ENCODE results near the gene HCRTR2.
"Not testable (repeated sequence)": the region's sequence is repeated elsewhere in the genome, so short reads cannot be mapped to it uniquely, and the experiment has no call there.

The HCRTR2 gene

DNA sequence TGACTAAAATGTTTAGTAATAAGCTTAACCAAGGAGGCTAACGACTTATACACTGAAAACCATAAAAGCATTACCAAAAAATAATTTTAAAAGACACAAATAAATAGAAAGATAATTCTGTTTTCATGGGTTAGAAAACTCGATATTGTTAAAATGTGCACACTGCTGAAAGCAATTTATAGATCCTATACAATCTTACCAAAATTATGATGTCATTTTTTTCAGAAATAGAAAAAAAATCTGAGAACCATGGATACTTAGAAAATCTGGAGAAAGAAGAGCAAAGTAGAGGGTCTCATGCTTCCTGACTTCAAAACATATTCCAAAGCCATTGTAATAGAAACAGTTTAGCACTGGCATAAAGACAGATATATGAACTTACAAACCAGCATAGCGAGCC is 46.6 kb downstream of the HCRTR2 start:
- FAIRE-seq = no peak

DNA sequence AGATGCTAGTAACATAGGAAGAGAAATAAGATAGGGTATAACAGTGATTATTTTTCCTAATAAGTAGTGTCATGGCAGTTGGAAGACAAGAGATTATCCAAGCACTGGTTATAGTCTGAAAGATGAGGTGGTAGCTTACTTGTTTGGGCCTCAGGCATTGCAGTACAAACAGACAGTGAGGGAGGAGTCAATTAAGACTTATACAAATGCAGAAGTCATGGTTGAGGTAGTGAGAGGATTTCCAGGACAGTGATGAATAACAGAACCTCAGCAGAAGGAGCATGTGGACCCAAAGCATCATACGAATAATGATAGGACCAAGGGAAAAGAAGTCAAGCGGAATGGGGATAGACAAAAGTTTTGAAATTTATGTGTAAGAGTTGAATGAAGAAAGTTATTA is 53.5 kb downstream of the HCRTR2 start:
- FAIRE-seq = no peak

DNA sequence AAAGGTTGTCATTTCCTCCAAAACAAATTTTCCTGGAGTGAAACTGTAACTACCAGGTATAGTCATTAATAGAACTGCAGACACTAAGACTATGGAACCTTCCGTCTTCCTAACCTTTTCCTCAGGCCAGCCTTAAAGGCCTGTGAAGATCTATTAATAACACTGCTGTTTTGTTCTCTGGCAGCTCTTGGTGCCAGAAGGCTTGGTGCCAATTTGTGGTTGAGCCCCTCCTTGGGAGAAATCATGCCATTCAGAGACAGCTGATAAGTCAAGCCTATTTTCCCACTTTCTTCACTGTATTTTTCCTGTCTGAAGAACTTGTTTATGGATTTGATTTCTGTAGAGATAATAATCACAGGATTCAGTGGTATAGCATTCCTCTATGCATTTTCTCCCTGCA is 64.8 kb downstream of the HCRTR2 start:
- no peak for FAIRE-seq

DNA sequence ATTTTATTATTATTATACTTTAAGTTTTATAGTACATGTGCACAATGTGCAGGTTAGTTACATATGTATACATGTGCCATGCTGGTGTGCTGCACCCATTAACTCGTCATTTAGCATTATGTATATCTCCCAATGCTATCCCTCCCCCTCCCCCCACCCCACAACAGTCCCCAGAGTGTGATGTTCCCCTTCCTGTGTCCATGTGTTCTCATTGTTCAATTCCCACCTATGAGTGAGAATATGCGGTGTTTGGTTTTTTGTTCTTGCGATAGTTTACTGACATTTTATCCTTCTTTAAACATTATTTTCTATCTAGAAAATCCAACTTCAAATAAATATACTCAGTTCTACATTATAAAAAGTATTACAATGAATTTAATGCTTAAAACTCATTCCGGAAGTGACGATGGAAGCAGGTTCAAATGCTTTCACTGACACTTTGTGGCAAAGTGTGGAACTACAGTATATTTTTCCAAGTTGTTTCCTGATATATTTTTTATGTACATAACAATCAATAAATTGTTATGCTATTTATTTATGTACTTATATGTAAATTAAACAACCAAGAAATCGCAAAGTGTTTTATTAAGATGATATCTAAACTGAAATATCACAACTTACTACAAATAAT is 66.8 kb downstream of the HCRTR2 start:
- peak; percentile 81 for FAIRE-seq

DNA sequence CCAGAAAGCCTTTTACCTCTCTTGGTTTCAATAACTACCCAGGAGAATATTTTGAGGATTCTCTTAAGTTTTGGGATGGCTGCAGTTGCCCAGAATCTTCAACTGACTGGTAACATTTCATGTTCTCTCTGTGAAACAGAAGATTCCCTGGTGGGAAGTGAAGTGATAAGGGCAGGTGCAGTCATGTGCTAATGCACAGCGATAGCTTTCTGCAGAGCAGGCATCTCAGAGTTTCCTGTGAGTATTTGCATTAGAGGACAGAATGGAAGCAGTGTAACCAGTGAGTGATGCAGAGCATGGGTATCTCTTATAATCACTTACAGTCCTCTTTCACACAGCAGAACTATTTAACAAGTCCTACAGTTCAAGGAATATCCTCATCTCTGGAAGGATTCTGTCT is 76.1 kb downstream of the HCRTR2 start:
- FAIRE-seq = no peak

DNA sequence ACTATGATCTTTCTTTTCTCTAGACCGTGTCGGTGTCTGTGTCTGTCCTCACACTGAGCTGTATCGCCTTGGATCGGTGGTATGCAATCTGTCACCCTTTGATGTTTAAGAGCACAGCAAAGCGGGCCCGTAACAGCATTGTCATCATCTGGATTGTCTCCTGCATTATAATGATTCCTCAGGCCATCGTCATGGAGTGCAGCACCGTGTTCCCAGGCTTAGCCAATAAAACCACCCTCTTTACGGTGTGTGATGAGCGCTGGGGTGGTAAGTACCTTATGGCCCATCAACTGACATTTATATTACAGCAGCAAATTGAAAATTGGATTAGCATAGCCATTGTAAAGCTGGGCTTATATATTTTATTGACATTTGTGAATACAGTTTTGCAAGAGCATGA is 80.8 kb downstream of the HCRTR2 start:
- FAIRE-seq = no peak

DNA sequence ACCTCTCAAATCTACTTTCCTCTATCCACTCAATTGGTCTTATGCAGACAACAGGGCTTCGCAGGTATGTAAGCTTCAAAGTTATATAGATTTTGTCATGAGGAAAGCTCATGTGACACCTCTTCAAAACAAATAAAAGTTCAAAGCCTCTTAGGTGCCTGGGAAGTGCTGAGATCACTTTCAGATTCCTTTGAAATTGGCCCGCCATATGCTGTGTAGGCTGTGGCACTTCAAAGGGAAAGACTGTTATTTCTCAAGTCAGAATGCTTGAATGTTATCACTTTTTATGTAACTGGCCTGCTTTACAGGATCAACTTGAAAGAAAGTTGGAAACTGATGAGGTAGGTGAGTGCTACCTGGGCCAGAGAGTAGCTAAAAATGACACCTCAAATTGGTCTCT is 85.9 kb downstream of the HCRTR2 start:
- FAIRE-seq = no peak

DNA sequence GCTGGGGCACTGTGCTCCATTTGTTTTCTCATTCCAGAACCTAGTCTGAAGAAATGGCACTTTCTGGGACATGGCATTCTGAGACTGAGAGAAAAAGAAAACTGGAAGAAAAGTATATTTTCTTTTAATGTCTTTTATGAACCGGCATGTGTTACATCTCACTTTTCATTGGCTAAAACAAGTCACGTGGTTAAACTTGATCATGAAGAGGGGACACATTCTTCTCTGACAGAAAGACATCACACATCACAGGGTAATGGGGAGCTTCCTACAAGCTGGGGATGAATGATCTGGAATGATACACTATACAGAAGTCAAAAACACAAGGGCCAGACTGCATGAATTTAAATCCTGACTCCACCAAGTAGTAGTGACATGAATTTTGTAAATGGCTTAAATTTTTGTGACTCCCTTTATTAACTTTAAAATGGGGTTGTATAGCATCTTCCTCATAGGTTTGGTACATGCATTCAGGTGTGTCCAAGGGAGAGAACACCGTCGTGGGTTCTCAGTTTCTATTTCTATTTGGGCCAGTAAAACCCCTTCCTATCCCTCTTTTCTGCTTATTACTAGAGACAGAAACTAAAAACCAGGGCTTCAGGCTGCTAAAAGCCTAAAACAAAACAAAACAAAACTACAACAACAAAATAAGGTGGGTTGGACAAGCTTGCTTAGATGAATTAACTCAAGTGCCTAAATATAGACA is 91.2 kb downstream of the HCRTR2 start:
- FAIRE-seq = no peak

DNA sequence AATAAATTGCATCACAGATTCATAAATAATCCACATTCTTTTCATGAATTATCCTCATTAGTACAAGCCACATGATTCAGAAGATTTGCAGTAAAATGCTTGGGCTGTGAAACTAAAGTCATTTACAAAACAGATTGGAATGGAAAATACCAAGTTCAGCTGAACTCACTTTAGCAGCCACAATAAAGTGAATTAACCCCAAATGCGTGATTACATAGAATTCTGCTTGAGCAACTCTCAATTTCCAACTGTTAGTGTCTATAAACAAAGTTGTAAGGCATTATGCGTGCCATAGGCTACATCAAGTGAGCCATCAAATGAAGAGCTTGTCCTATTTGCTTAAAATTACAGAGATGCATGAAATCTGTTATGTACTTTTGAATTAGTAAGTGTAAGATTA is 92.6 kb downstream of the HCRTR2 start:
- FAIRE-seq = no peak

DNA sequence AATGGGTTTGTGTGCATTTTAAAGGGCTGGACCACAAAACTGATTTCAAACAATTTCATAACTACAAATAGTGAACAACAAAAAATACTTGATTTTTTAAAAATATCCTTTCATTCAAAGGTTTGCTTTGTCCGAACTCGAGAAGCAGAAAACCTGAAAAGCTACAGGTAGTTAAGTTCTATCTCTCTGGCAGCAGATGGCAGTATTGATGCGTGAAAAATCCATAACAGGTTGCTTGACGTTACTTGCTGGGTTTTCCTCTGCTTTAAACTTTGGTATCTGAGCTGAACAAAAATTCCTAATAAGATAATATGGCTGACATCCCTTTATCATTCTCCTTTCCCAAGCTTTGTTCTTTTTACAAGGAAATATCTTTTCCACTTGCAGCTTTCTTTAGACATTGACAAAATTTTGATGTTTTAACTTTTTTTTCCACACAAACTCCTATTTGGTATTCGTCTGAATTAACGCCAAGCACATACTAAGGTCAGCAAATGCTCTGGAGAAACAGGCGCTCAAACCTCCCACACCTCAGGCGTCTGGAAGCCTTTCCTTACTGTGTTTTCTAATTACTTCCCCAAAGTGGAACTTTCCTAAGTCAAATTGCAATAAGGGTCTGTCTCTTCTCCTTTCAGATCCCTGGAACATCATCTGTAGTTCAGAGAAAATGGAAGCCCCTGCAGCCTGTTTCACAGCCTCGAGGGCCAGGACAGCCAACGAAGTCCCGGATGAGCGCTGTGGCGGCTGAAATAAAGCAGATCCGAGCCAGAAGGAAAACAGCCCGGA is 102.6 kb downstream of the HCRTR2 start:
- peak; percentile 92 for FAIRE-seq

DNA sequence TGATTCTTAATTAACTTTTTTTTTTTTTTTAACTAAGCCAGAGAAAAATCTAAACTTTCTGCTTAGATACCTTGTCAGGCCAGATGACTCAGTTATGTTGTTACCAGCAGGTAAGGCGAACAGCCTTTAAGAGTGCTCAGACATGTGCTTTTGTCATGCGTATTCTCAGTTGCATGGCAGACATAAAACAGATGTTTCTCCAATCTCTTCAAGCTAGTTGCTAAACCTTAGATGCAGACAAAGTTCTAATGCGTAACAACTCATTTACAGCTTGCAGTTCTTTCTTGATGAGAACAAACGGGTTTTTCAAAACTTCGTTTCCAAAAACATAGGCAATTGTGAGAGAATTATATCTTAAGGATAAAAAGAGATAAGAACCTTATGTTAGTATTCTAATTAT is 103.3 kb downstream of the HCRTR2 start:
- FAIRE-seq = no peak

DNA sequence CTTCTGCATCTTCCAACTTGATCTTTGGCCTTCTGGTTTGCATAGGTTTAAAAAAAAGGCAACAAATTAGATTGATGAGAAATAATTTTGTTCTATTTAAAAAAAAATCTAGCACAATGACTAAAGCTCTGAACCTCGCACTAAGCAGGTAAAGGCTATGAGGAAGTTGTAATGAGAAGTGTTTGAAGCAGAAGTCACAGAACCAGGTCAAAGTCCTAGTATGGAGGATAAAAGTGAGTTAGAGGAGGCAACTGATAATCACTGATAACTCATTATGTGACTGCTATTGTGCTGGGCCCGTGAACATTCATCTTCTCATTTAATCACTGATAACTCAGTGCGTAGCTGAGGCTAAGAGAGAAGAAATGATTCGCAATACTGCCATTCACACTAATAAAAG is 106.9 kb downstream of the HCRTR2 start:
- no peak for FAIRE-seq

DNA sequence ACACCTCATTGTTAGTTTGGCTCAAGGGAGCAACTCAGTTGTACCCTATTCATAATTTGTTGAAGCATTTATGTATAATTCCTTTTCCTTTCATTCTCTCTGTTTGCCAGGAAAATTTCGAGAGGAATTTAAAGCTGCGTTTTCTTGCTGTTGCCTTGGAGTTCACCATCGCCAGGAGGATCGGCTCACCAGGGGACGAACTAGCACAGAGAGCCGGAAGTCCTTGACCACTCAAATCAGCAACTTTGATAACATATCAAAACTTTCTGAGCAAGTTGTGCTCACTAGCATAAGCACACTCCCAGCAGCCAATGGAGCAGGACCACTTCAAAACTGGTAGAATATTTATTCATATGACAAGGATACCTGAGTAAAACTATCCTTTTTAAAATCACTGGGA is 107.8 kb downstream of the HCRTR2 start:
- no peak for FAIRE-seq

DNA sequence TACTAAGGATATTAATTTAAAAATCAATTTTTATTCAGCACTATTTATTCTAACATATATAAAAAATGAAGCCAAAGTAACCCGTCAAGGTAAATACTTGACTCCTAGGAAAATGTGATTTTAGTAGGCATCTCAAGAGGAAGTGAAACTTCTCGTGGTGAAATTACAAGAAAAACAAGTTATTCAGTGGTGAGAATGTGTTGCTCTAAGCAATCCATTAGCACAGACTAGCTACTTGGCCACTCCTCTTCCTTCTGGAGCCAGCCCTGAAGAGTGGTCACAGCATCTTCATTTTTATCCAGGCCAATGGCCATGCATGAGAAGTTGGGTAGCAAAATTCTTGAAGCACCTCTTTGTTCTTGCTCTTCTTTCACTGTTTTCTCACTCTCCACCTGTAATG is 112.5 kb downstream of the HCRTR2 start:
- no peak for FAIRE-seq

DNA sequence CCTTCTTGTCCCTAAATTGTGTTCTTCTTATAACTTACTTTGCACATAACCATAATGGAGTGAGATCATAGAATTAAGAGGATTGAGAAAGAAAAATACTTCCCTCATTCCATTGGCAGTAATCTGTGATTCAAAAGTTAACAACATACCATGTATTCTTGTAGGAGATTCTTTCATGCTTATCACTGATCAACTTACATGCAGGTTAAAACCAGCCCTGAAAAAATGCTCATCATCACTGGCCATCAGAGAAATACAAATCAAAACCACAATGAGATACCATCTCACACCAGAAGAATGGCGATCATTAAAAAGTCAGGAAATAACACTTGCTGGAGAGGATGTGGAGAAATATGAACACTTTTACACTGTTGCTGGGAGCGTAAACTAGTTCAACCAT is 116.4 kb downstream of the HCRTR2 start:
- no peak for FAIRE-seq

DNA sequence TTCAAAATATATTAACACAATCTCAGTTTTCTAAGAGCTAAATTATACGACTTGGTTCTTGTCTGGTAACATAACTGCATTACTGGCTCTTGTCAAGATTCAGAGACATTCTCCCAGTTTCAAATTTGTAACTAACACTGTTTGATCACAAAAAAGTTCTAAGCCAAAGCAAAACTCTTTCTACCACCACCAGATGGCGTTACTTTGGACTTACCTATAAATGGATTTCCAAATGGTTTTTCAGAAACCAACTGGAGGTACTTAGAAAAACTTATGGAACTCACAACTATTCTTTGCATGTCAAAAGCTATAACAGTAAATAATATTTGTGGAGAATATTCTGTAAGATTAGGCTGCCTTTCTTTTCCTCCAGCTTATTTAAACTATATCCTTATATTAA is 118.8 kb downstream of the HCRTR2 start:
- FAIRE-seq = no peak

DNA sequence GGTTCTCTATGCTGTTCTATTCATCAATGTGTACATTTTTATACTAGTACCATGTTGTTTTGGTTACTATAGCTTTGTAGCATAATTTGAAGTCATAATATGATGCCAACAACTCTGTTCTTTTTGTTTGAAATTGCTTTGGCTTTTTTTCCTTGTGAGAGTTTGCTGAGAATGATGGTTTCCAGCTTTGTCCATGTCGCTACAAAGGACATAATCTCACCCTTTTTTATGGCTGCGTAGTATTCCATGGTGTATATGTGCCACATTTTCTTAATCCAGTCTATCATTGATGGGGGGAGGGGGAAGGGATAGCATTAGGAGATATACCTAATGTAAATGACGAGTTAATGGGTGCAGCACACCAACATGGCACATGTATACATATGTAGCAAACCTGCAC is 122.9 kb downstream of the HCRTR2 start:
- not testable (repeated sequence) for FAIRE-seq

DNA sequence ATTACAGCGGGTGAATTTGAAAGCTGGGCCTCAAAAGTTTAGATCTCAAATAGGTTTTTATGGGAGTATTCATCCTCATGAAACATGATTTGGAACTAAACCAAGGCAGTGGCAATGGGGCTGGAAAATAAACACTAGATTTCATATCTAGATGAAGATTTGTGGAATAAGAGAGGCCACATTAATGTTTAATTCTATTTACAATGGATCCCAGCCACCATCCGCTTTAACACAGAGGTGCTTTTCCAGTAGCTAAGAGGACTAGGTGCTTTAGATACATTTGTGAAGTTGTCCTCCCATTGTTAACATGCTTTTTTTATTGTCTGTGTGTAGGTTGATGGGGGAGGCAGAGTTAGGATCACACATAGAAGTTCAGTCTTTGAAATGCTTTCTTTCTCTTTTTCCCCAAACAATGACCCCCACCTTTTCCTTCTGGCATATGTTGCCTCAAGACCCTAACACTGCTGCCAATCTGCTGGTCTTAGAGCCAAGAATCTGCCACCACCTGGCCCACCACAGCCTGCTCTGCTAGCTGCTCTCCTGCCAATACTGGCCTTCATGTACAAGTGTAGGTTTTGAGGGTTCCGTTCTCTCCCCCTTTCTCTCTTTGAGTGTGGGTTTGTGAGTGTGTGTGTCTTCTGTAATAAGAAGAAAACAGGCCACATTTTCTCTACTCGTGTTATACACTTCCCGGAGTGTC is 125.1 kb downstream of the HCRTR2 start:
- no peak for FAIRE-seq

DNA sequence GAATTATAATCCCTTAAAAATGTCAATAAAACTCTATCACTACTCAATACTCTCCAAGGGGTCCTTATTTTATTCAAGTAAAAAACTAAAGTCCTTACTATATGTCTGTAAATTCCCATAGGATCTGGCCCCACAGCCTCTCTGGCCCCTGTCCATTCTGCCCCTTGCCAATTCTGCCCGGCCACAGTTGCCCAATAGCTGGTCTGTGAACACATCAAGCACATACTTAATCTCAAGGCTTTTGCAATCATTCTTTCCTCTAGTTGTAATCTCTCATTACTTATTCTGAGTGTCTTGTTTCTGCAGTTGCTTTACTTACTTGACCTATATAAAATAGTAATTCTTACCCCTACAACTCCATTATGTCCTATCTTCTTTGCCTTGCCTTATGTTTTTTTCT is 130.4 kb downstream of the HCRTR2 start:
- no peak for FAIRE-seq

DNA sequence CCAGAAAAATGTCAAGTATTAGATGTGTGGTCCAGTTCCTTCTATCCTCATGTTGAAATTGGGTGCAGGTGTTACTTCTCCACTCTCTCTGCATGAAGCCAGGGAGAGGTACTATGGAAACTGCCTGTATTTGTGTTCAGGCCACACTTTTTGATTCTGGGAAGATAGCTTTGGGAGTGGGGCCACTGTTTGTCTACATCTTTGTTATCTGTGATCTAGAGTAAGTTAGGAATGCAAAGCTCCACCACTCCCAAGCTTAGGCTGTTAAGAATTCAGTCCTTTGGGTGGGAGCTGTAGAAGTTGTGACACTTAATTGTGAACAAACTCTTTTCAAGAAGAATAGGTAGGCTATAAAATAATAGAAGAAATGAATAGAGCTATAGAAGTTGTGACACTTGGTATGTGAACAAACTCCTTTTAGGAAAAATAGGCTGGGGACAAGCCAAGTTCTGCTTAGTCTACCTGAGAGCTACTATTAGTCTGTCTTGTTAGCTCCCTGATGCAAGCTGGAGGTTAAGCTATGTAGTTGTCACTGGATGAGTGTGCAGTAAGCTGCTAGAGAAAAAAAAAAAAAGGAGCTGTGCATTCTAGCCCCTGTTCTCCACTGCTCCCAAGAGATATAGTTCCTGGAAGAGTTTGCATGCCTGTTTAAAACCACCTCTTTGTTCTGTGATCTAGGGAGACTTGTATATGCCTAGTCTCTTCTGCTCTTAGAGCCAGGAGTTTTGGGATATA is 145.8 kb downstream of the HCRTR2 start:
- FAIRE-seq = no peak

DNA sequence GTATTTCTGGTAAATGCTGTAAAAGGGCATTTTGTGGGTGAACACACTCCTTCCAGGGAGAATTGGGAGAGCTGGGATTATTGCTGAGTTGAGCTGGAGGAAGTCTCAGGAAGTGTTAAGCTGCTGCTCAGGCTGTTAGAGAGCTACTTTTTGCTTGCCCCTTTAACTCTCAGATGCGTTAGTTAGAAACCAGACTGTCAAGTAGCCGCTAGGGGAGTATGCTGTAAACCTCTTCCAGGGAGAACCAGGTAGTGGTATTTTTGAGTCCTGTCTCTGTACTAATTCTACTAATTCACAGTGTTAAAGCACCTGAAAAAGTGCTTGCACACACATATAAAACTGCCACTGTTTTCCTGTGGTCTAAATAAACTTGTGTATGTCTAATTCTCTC is 146.4 kb downstream of the HCRTR2 start:
- FAIRE-seq = no peak

DNA sequence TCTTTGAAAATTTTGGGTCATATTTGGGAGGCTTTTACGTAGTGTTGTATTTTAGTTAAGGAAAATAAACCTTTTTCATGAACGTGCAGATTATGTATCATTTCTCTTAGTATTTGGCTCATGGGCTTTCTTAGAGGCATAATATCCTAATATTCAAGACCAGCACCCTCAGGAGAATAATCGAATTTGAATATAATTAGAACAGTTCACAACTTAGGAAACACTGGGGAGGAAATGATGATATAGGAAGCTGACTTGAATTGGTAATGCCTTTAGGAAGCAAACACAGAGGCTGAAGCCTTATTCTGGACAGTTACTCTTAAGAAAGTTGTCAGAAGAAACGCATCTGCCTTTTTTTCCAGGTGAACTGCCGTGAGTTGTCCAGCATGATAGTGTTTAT is 152.9 kb downstream of the HCRTR2 start, which contains the start of gene GFRAL:
TSS of gene GFRAL (plus strand) at position 301 of the 400 bp plus-strand sequence. CDS start at position 387, 86 bp downstream.
- FAIRE-seq = no peak

Measured in TTC549 (cell line).